HCT116 (cell line): ENCODE measurements around the gene ARHGEF25.

Source experiments
- CTCF ChIP-seq, 3 experiments: fragments of 200-600 bp in 1 of 3; sonication (generic) in 1 of 3; IDR thresholded peaks in 2 of 3; conservative IDR thresholded peaks in 1 of 3; 2 replicates each; pipeline ENCODE4 v1.5.1; 2012 to 2017; ENCODE audit warnings: low read depth in 2 of 3, low read length in 2 of 3, antibody characterized with exemption in 1 of 3, borderline replicate concordance in 1 of 3, control low read depth in 1 of 3, mild to moderate bottlenecking in 1 of 3, mixed read lengths in 1 of 3, mixed run types in 1 of 3, moderate library complexity in 1 of 3; ENCODE audit not compliant: insufficient read depth in 1 of 3
- EZH2 ChIP-seq: fragments of 200-600 bp; sonication (generic); IDR thresholded peaks from 2 replicates; pipeline ENCODE4 v1.6.1; 2017; ENCODE audit warnings: antibody characterized with exemption, mixed run types
- POLR2A ChIP-seq: IDR thresholded peaks from 2 replicates; pipeline ENCODE4 v1.7.0; 2011; ENCODE audit warnings: borderline replicate concordance; ENCODE audit not compliant: insufficient read depth, insufficient read length; ENCODE audit errors: extremely low read depth
- SP1 ChIP-seq: IDR thresholded peaks from 2 replicates; pipeline ENCODE4 v1.6.1; 2012; ENCODE audit warnings: low read depth
- SRF ChIP-seq: IDR thresholded peaks from 2 replicates; pipeline ENCODE4 v1.6.1; 2012; ENCODE audit warnings: low read depth
- TCF7L2 ChIP-seq: IDR thresholded peaks from 2 replicates; pipeline ENCODE4 v1.7.0; 2011; ENCODE audit warnings: borderline replicate concordance, inconsistent platforms; ENCODE audit not compliant: insufficient read depth, insufficient read length; ENCODE audit errors: extremely low read depth
- YY1 ChIP-seq: IDR thresholded peaks from 2 replicates; pipeline ENCODE4 v1.6.1; 2011; ENCODE audit warnings: low read length, low read depth, moderate library complexity, mild to moderate bottlenecking; ENCODE audit not compliant: insufficient replicate concordance; ENCODE audit errors: extremely low read depth
- ZNF274 ChIP-seq: fragments of 200-500 bp; sonication (Bioruptor generic); IDR thresholded peaks from 2 replicates; pipeline ENCODE4 v1.6.1; 2014; ENCODE audit warnings: mild to moderate bottlenecking, low read depth, low read length, inconsistent platforms

- TF ChIP-seq POLR2A (no peak), CTCF (IDR thresholded peaks at IDR 0.05 in 2 of 3, conservative IDR thresholded peaks at IDR 0.05 in 1 of 3; ENCODE audit: borderline replicate concordance in 1 of 3, insufficient read depth in 1 of 3, low read depth in 2 of 3, low read length in 2 of 3) (no peak), YY1 (no peak), EZH2 (no peak), TCF7L2 (no peak), ZNF274 (no peak), SRF (no peak), SP1 (no peak)
Observed at GRCh38 chr12:57609101-57609780, 2.0 kb upstream of the ARHGEF25 start.
